H1 (cell line): Measurements from ENCODE around the gene TEX35. TPM values are rescaled to one million over a fixed set of nuclear protein-coding genes. Genes with fewer than 3 reads are reported as not detected.

ENCODE experiments used
- CTCF ChIA-PET: fragments of 300-600 bp; sonication (Branson Sonifier 250); formaldehyde crosslinking; loops from one replicate; lab custom pipeline; 2021; ENCODE audit not compliant: partially characterized antibody; lab: Charles Lee
- POLR2A ChIA-PET: fragments of 300-600 bp; sonication (Branson Sonifier 250); formaldehyde crosslinking; loops from one replicate; lab custom pipeline; 2021; ENCODE audit warnings: inconsistent platforms; ENCODE audit not compliant: partially characterized antibody; lab: Charles Lee
- DNase-seq, 2 experiments: peaks; one replicate each; pipeline versions ENCODE4 v3.0.0 to v3.0.0-alpha.2; 2010 to 2022; ENCODE audit warnings: low spot score in 2 of 2, low read depth in 1 of 2, mixed read lengths in 1 of 2
- FAIRE-seq: peaks from 2 replicates; lab custom pipeline; 2011; peaks lifted over from hg19 to GRCh38; lab: Jason Lieb, UNC
- H2AFZ ChIP-seq: 2 replicates; pipeline ENCODE4 v1.8.1; 2012; ENCODE audit warnings: low read length, inconsistent platforms
- H2AK5ac ChIP-seq: 2 replicates; pipeline ENCODE4 v1.6.1; 2013; ENCODE audit warnings: low read depth, low read length
- H2BK120ac ChIP-seq: replicated peaks from 2 replicates; pipeline ENCODE3; 2013; ENCODE audit warnings: low read depth, low read length, inconsistent platforms
- H2BK12ac ChIP-seq: 2 replicates; pipeline ENCODE4 v1.6.1; 2013; ENCODE audit warnings: low read depth, low read length
- H2BK15ac ChIP-seq: 2 replicates; pipeline ENCODE4 v1.6.1; 2013; ENCODE audit warnings: low read length
- H2BK20ac ChIP-seq: 2 replicates; pipeline ENCODE4 v1.6.1; 2013; ENCODE audit warnings: low read length
- H2BK5ac ChIP-seq: 2 replicates; pipeline ENCODE4 v1.6.1; 2013; ENCODE audit warnings: low read depth, low read length
- H3K14ac ChIP-seq: 2 replicates; pipeline ENCODE4 v1.6.1; 2013; ENCODE audit warnings: inconsistent platforms; ENCODE audit not compliant: insufficient read length
- H3K18ac ChIP-seq: 2 replicates; pipeline ENCODE4 v1.6.1; 2013; ENCODE audit warnings: low read length; ENCODE audit errors: extremely low read depth
- H3K23ac ChIP-seq: 2 replicates; pipeline ENCODE4 v1.6.1; 2013; ENCODE audit warnings: inconsistent platforms; ENCODE audit not compliant: insufficient read length
- H3K23me2 ChIP-seq: 2 replicates; pipeline ENCODE4 v1.6.1; 2013; ENCODE audit warnings: low read depth, low read length
- H3K27ac ChIP-seq: 2 replicates; pipeline ENCODE4 v1.6.1; 2011; ENCODE audit warnings: low read depth, low read length, inconsistent platforms
- H3K27me3 ChIP-seq, 4 experiments: replicated peaks in 1 of 4; 1 replicate in 1 of 4; 2 replicates in 3 of 4; pipeline versions ENCODE4 v1.6.1 to v1.8.1; 2011 to 2013; ENCODE audit warnings: low read length in 3 of 4, mild to moderate bottlenecking in 3 of 4, inconsistent platforms in 2 of 4, mixed read lengths in 2 of 4, moderate library complexity in 1 of 4; ENCODE audit not compliant: control insufficient read depth in 3 of 4, insufficient read depth in 3 of 4; ENCODE audit errors: extremely low read depth in 1 of 4
- H3K36me3 ChIP-seq, 4 experiments: 2 replicates each; pipeline versions ENCODE4 v1.6.1 to v1.8.1; 2011 to 2013; ENCODE audit warnings: mild to moderate bottlenecking in 4 of 4, low read length in 3 of 4, moderate library complexity in 2 of 4, control low read depth in 1 of 4, inconsistent platforms in 1 of 4; ENCODE audit not compliant: insufficient read depth in 4 of 4, control insufficient read depth in 2 of 4
- H3K4ac ChIP-seq: replicated peaks from 2 replicates; pipeline ENCODE3; 2013; ENCODE audit warnings: low read length, low read depth, mixed read lengths, inconsistent platforms; ENCODE audit not compliant: insufficient read length
- H3K4me1 ChIP-seq, 4 experiments: replicated peaks in 1 of 4; 1 replicate in 1 of 4; 2 replicates in 3 of 4; pipeline versions ENCODE4 v1.6.1 to v1.8.1; 2011 to 2013; ENCODE audit warnings: low read length in 3 of 4, inconsistent platforms in 2 of 4, mixed read lengths in 1 of 4; ENCODE audit not compliant: insufficient read depth in 4 of 4, control insufficient read depth in 3 of 4
- H3K4me2 ChIP-seq, 2 experiments: 2 replicates each; pipeline versions ENCODE4 v1.6.1 to v1.8.1; 2011 to 2013; ENCODE audit warnings: low read depth in 2 of 2, low read length in 2 of 2, control low read depth in 1 of 2, inconsistent platforms in 1 of 2, mild to moderate bottlenecking in 1 of 2; ENCODE audit not compliant: insufficient read depth in 1 of 2
- H3K4me3 ChIP-seq, 4 experiments: fragments of 200-600, 300-600 bp in 1 of 4; sonication (generic), shearing (Covaris generic), sonication (Bioruptor Twin) in 1 of 4; 2 replicates each; pipeline versions ENCODE4 v1.5.1 to v1.8.1; 2011 to 2016; ENCODE audit warnings: low read length in 4 of 4, low read depth in 3 of 4, control low read depth in 2 of 4, inconsistent platforms in 2 of 4, mild to moderate bottlenecking in 2 of 4, mixed read lengths in 1 of 4, moderate library complexity in 1 of 4; ENCODE audit not compliant: insufficient read depth in 2 of 4; ENCODE audit errors: extremely low read depth in 1 of 4
- H3K56ac ChIP-seq: replicated peaks from 2 replicates; pipeline ENCODE3; 2013; ENCODE audit warnings: low read depth, mild to moderate bottlenecking, mixed read lengths, low read length, inconsistent platforms; ENCODE audit not compliant: insufficient read length
- H3K79me1 ChIP-seq: 2 replicates; pipeline ENCODE4 v1.6.1; 2013; ENCODE audit warnings: low read depth, low read length, control low read depth
- H3K79me2 ChIP-seq, 2 experiments: 2 replicates each; pipeline versions ENCODE4 v1.6.1 to v1.8.1; 2012 to 2013; ENCODE audit warnings: low read length in 2 of 2, mild to moderate bottlenecking in 2 of 2, inconsistent platforms in 1 of 2; ENCODE audit not compliant: insufficient read depth in 2 of 2, control insufficient read depth in 1 of 2
- H3K9ac ChIP-seq, 4 experiments: replicated peaks in 1 of 4; 1 replicate in 1 of 4; 2 replicates in 3 of 4; pipeline versions ENCODE4 v1.6.1 to v1.8.1; 2011 to 2013; ENCODE audit warnings: low read depth in 3 of 4, low read length in 3 of 4, control low read depth in 2 of 4, mild to moderate bottlenecking in 2 of 4, moderate library complexity in 2 of 4, inconsistent platforms in 1 of 4; ENCODE audit errors: extremely low read depth in 1 of 4
- H3K9me3 ChIP-seq, 2 experiments: 2 replicates each; pipeline versions ENCODE4 v1.6.1 to v1.8.1; 2012 to 2013; ENCODE audit warnings: mild to moderate bottlenecking in 2 of 2, moderate library complexity in 2 of 2, control low read depth in 1 of 2, inconsistent platforms in 1 of 2, low read depth in 1 of 2, low read length in 1 of 2, mixed read lengths in 1 of 2; ENCODE audit not compliant: insufficient read depth in 2 of 2
- H4K20me1 ChIP-seq, 2 experiments: replicated peaks in 1 of 2; 2 replicates each; pipeline versions ENCODE3 to v1.8.1; 2011 to 2013; ENCODE audit warnings: inconsistent platforms in 2 of 2, low read length in 2 of 2, mild to moderate bottlenecking in 1 of 2; ENCODE audit not compliant: insufficient read depth in 2 of 2, control insufficient read depth in 1 of 2
- H4K5ac ChIP-seq: 2 replicates; pipeline ENCODE4 v1.6.1; 2013; ENCODE audit warnings: low read length, low read depth, mixed read lengths, inconsistent platforms; ENCODE audit not compliant: insufficient read length
- H4K8ac ChIP-seq: 2 replicates; pipeline ENCODE4 v1.8.0; 2013; ENCODE audit warnings: mild to moderate bottlenecking, moderate library complexity, low read length, inconsistent platforms; ENCODE audit not compliant: insufficient read depth; ENCODE audit errors: extremely low read depth
- H4K91ac ChIP-seq: replicated peaks from 2 replicates; pipeline ENCODE3; 2013; ENCODE audit warnings: low read length, mixed read lengths, inconsistent platforms; ENCODE audit not compliant: insufficient read length
- CTBP2 ChIP-seq: IDR thresholded peaks from 2 replicates; pipeline ENCODE4 v1.7.0; 2011; ENCODE audit warnings: borderline replicate concordance, mild to moderate bottlenecking, moderate library complexity, mixed read lengths, low read length; ENCODE audit not compliant: insufficient read depth, insufficient read length
- GABPA ChIP-seq: IDR thresholded peaks from 2 replicates; pipeline ENCODE4 v1.6.1; 2011; ENCODE audit warnings: mild to moderate bottlenecking, low read length, moderate library complexity, borderline replicate concordance; ENCODE audit not compliant: insufficient read depth
- GTF2F1 ChIP-seq: IDR thresholded peaks from 2 replicates; pipeline ENCODE4 v1.6.1; 2012; ENCODE audit warnings: low read depth, low read length, improper control_type of control experiment, borderline replicate concordance
- MAFK ChIP-seq: IDR thresholded peaks from 2 replicates; pipeline ENCODE4 v1.6.1; 2012; ENCODE audit warnings: low read depth, mild to moderate bottlenecking, improper control_type of control experiment, low read length
- NRF1 ChIP-seq: IDR thresholded peaks from 2 replicates; pipeline ENCODE4 v1.6.1; 2011; ENCODE audit warnings: mild to moderate bottlenecking, low read depth, low read length, improper control_type of control experiment
- POLR2AphosphoS5 ChIP-seq: IDR thresholded peaks from 2 replicates; pipeline ENCODE4 v1.6.1; 2011; ENCODE audit warnings: low read depth, low read length
- RNF2 ChIP-seq: fragments of 200-900, 300-1000 bp; sonication (generic); IDR thresholded peaks from 2 replicates; pipeline ENCODE4 v1.7.1; 2016; ENCODE audit warnings: borderline replicate concordance, low read depth, mild to moderate bottlenecking, antibody characterized with exemption, low read length; ENCODE audit not compliant: poor library complexity, severe bottlenecking; ENCODE audit errors: missing control alignments
- RXRA ChIP-seq: IDR thresholded peaks from 2 replicates; pipeline ENCODE4 v1.6.1; 2011; ENCODE audit warnings: low read depth, mild to moderate bottlenecking, low read length, moderate library complexity; ENCODE audit not compliant: insufficient read depth
- SIX5 ChIP-seq: IDR thresholded peaks from 2 replicates; pipeline ENCODE4 v1.6.1; 2011; ENCODE audit warnings: mild to moderate bottlenecking, low read depth, low read length
- SP2 ChIP-seq: IDR thresholded peaks from 2 replicates; pipeline ENCODE4 v1.6.1; 2012; ENCODE audit warnings: mild to moderate bottlenecking, low read length, inconsistent platforms
- TAF1 ChIP-seq: IDR thresholded peaks from 2 replicates; pipeline ENCODE4 v1.6.1; 2011; ENCODE audit warnings: mild to moderate bottlenecking, low read depth, low read length
- TEAD4 ChIP-seq: IDR thresholded peaks from 2 replicates; pipeline ENCODE4 v1.6.1; 2012; ENCODE audit warnings: low read depth, low read length, inconsistent platforms, mixed read lengths
- WGBS, 2 experiments: shearing (Covaris generic) in 1 of 2; methylation state at CpG; one replicate each; pipeline versions ENCODE4 v1.1.6 to v1.1.7; 2013 to 2015; ENCODE audit warnings: low lambda C conversion rate in 2 of 2, mixed read lengths in 2 of 2, inconsistent platforms in 1 of 2, low coverage in 1 of 2, missing lambda C conversion rate in 1 of 2; ENCODE audit not compliant: insufficient replicate concordance in 2 of 2, insufficient coverage in 1 of 2, insufficient read length in 1 of 2; ENCODE audit errors: extremely low coverage in 1 of 2, missing lambda C conversion rate in 1 of 2; 5-methylcytosine and 5-hydroxymethylcytosine counted together
- polyA plus RNA-seq, 7 experiments: library from polyadenylated mRNA; depleted of rRNA in 3 of 7; stranded (reverse) in 5 of 7; unstranded in 2 of 7; fragments of >200 nt in 5 of 7; fragments of 200-250 nt in 2 of 7; gene quantifications; 1 replicate in 5 of 7; 2 replicates in 1 of 7; 4 replicates in 1 of 7; pipeline versions ENCODE4 v1.2.1 to v1.2.3, GENCODE V29; 2011 to 2013; ENCODE audit warnings: missing spikeins in 2 of 7, mixed read lengths in 2 of 7
- total RNA-seq: library from RNA; stranded (reverse); fragmentation: NEBNext Ultra II Directional; extraction: Animal tissue kit (Norgen Biotek cat#: 25700); gene quantifications from 2 replicates; pipeline ENCODE4 v1.2.1, GENCODE V29; 2021
- TF ChIP-seq, protein P1 (sequence below): IDR thresholded peaks from 2 replicates; pipeline ENCODE4 v1.6.1; 2011; ENCODE audit warnings: low read depth, mild to moderate bottlenecking, low read length; ENCODE audit not compliant: insufficient read depth

The TEX35 gene
- total and polyA plus RNA-seq, 2 of the 8 experiments (the other 6 are each of a cell fraction or from before 2014, with no cell fraction given), result 0.03 TPM; not detected in 1

DNA sequence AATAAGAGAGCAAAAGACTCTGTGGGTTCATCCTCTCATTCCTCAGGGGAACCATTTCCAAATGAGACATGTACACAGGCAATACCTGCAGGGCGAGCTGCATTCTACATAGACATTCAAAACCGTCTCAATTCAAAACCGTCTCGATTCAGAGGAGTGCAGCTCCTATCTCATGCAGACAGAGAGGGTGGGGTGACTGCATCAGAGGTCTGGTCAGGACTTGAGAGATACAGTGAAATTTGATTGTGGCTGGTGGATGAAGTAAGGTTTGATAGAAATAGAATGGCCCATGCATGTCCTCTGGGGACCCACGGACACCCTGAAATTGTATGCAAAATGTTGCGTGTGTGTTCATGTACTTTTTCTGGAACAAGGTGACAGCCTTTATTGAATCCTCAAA is 27.3 kb downstream of the TEX35 start:
- no peak overlapping the region for H2BK5ac ChIP-seq
- H2AFZ ChIP-seq, result no peak overlapping the region
- H4K91ac ChIP-seq, result no peak overlapping the region
- H3K27me3 ChIP-seq, result no peaks in the 10 kb centered on the region; a peak in 1 of 7 replicates
- POLR2A ChIA-PET, result interaction anchor here (6.0 kb wide), 1 partner anchor 185 kb away, joined by 21 read pairs; the partner anchor contains the start of gene RALGPS2
- WGBS, 2 experiments, result 81% methylated on average over 6 of the region's 6 CpGs; no CpG with 5 or more reads in 1 of the 2 experiments
- DNase-seq, result no peak
- H2AK5ac ChIP-seq, result no peak overlapping the region
- H4K20me1 ChIP-seq, result no peaks in the 10 kb centered on the region
- no peak overlapping the region for H3K14ac ChIP-seq
- peaks cover 10% of the 10 kb centered on the region for H3K23me2 ChIP-seq
- no peaks in the 10 kb centered on the region for H3K9me3 ChIP-seq
- H3K4me1 ChIP-seq, result peaks cover 0 to 8% (median 3%) of the 10 kb centered on the region in 4 experiments; a peak in 2 of 7 replicates
- no peak overlapping the region for H3K9ac ChIP-seq
- H4K8ac ChIP-seq, result no peak overlapping the region
- H2BK120ac ChIP-seq, result no peak overlapping the region
- H3K23ac ChIP-seq, result no peak overlapping the region
- H3K4me2 ChIP-seq, result no peak overlapping the region
- no peak overlapping the region for H2BK12ac ChIP-seq
- H3K27ac ChIP-seq, result no peak overlapping the region
- H3K56ac ChIP-seq, result no peak overlapping the region
- no peak overlapping the region for H3K4me3 ChIP-seq
- no peak for FAIRE-seq
- H2BK15ac ChIP-seq, result no peak overlapping the region
- no peaks in the 10 kb centered on the region for H3K79me2 ChIP-seq
- H2BK20ac ChIP-seq, result no peak overlapping the region
- no peak overlapping the region for H3K4ac ChIP-seq
- no peak overlapping the region for H4K5ac ChIP-seq
- H3K36me3 ChIP-seq, result no peaks in the 10 kb centered on the region
- no peaks in the 10 kb centered on the region for H3K79me1 ChIP-seq
- no peak overlapping the region for H3K18ac ChIP-seq
- CTCF ChIA-PET, result interaction anchor here (0.8 to 9.1 kb wide), 13 partner anchors 10 to 592 kb away, joined by 3 to 92 read pairs (median 4); no protein-coding TSS in a partner anchor
- no peak for TF ChIP-seq CTBP2
- TF ChIP-seq POLR2AphosphoS5, result no peak
- no peak for TF ChIP-seq RXRA
- TF ChIP-seq TAF1, result no peak
- TF ChIP-seq, protein P1, sequence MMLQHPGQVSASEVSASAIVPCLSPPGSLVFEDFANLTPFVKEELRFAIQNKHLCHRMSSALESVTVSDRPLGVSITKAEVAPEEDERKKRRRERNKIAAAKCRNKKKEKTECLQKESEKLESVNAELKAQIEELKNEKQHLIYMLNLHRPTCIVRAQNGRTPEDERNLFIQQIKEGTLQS, result no peak
- TF ChIP-seq SIX5, result no peak
- no peak for TF ChIP-seq MAFK
- TF ChIP-seq GABPA, result no peak
- no peak for TF ChIP-seq RNF2
- TF ChIP-seq SP2, result no peak
- no peak for TF ChIP-seq GTF2F1
- no peak for TF ChIP-seq NRF1
- no peak for TF ChIP-seq TEAD4
